OCI-LY7 (cell line): Measurements from ENCODE around the gene FOXL1.

Experiments
- EZH2phosphoT487 ChIP-seq: fragments of 200-600 bp; sonication (generic); IDR thresholded peaks from 2 replicates; pipeline ENCODE4 v1.6.1; 2018; ENCODE audit warnings: low read depth, borderline replicate concordance, mild to moderate bottlenecking, mixed run types, antibody characterized with exemption, low read length, moderate library complexity, mixed read lengths
- TF ChIP-seq, protein P1 (sequence below): fragments of 200-600 bp; sonication (generic); conservative IDR thresholded peaks from 2 replicates; pipeline ENCODE4 v1.5.1; 2014; ENCODE audit warnings: mild to moderate bottlenecking, antibody characterized with exemption, low read length, moderate library complexity, mixed read lengths

DNA sequence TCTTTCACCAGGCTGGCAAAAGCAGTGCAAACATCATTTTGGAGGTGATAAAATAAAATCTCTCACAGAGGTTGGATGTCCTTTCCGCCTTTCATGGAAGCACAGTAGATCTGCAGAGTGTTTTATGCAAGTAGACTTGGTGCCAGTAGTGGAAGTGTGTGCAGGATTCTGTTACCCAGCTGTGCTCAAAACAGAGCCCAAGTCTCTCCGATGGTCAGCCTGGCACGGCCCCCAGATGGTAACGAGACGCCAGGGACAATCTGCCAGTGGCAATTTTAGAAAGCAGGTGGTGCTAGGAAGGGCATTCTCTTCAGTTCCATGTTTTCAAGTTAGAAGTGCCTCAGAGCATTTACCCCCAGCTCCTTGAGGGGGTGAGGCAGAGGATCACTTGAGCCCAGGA lies 21.8 kb upstream of the FOXL1 start:
- TF ChIP-seq, protein P1, sequence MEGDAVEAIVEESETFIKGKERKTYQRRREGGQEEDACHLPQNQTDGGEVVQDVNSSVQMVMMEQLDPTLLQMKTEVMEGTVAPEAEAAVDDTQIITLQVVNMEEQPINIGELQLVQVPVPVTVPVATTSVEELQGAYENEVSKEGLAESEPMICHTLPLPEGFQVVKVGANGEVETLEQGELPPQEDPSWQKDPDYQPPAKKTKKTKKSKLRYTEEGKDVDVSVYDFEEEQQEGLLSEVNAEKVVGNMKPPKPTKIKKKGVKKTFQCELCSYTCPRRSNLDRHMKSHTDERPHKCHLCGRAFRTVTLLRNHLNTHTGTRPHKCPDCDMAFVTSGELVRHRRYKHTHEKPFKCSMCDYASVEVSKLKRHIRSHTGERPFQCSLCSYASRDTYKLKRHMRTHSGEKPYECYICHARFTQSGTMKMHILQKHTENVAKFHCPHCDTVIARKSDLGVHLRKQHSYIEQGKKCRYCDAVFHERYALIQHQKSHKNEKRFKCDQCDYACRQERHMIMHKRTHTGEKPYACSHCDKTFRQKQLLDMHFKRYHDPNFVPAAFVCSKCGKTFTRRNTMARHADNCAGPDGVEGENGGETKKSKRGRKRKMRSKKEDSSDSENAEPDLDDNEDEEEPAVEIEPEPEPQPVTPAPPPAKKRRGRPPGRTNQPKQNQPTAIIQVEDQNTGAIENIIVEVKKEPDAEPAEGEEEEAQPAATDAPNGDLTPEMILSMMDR, result no peak
- no peak for TF ChIP-seq EZH2phosphoT487
